K562 (cell line): ENCODE data around the gene DNAAF9. TPM values are rescaled to one million over a fixed set of nuclear protein-coding genes. Genes with fewer than 3 reads are reported as not detected.

Experiments
- ATAC-seq: fragments of 200-7000 bp; cut with Tn5 transposase; 3 replicates; pipeline ENCODE4 v1.9.1; 2020; ENCODE audit warnings: moderate library complexity
- BruUV-seq: library from RNA; stranded (reverse); fragments of 400-500 nt; replicated peaks from 2 replicates; lab custom pipeline; 2021; lab: Mats Ljungman, UMichigan
- CTCF ChIA-PET: fragments of 300-600 bp; formaldehyde crosslinking; extraction: SDS; loops from one replicate; lab custom pipeline; 2021; ENCODE audit warnings: low intra/inter-chr PET ratio; lab: Yijun Ruan, JAX
- POLR2A ChIA-PET: fragments of 300-600, 350-650 bp; sonication (Branson Sonifier 250); formaldehyde crosslinking; extraction: SDS; loops from one replicate; lab custom pipeline; 2021; ENCODE audit warnings: antibody characterized with exemption, inconsistent platforms; lab: Yijun Ruan, JAX
- DNase-seq, 4 experiments: peaks; one replicate each; pipeline versions ENCODE4 v3.0.0 to v3.0.0-alpha.2; 2011 to 2018; ENCODE audit warnings: low spot score in 3 of 4, mixed read lengths in 3 of 4; ENCODE audit errors: extremely low read depth in 1 of 4
- FAIRE-seq: peaks from 2 replicates; lab custom pipeline; 2011; peaks lifted over from hg19 to GRCh38; lab: Jason Lieb, UNC
- H2AFZ ChIP-seq: 2 replicates; pipeline ENCODE4 v1.6.0; 2011; ENCODE audit warnings: low read depth, low read length, control low read depth, inconsistent platforms
- H3K27ac ChIP-seq: fragments of 200-600 bp; 3 replicates; pipeline ENCODE4 v1.8.0; 2011; ENCODE audit warnings: low read depth, mild to moderate bottlenecking, control low read depth, inconsistent platforms, low read length, moderate library complexity, mixed read lengths; ENCODE audit errors: extremely low read depth
- H3K27me3 ChIP-seq, 2 experiments: fragments of 300-600 bp in 1 of 2; 2 replicates in 1 of 2; 3 replicates in 1 of 2; pipeline versions ENCODE4 v1.6.0 to v1.8.0; 2011; ENCODE audit warnings: inconsistent platforms in 2 of 2, low read length in 2 of 2, mild to moderate bottlenecking in 1 of 2, mixed read lengths in 1 of 2, moderate library complexity in 1 of 2; ENCODE audit not compliant: control insufficient read depth in 2 of 2, insufficient read depth in 2 of 2
- H3K36me3 ChIP-seq: fragments of 300-600 bp; 3 replicates; pipeline ENCODE4 v1.8.0; 2011; ENCODE audit warnings: mild to moderate bottlenecking, low read length, inconsistent platforms; ENCODE audit not compliant: control insufficient read depth, insufficient read depth
- H3K4me1 ChIP-seq, 2 experiments: fragments of 200-600 bp in 1 of 2; replicated peaks in 1 of 2; 2 replicates in 1 of 2; 3 replicates in 1 of 2; pipeline versions ENCODE4 v1.5.1 to v1.8.0; 2011; ENCODE audit warnings: inconsistent platforms in 2 of 2, low read length in 2 of 2, mild to moderate bottlenecking in 1 of 2, mixed read lengths in 1 of 2, moderate library complexity in 1 of 2; ENCODE audit not compliant: control insufficient read depth in 2 of 2, insufficient read depth in 2 of 2
- H3K4me2 ChIP-seq: 2 replicates; pipeline ENCODE4 v1.6.1; 2011; ENCODE audit warnings: low read length, control low read depth, inconsistent platforms, mixed read lengths; ENCODE audit not compliant: insufficient read depth
- H3K4me3 ChIP-seq: fragments of 200-600 bp; sonication (generic), shearing (Covaris generic); 2 replicates; pipeline ENCODE4 v1.5.1; 2016; ENCODE audit warnings: control low read depth, inconsistent platforms
- H3K79me2 ChIP-seq: fragments of 200-600 bp; 3 replicates; pipeline ENCODE4 v1.8.0; 2011; ENCODE audit warnings: low read length, inconsistent platforms; ENCODE audit not compliant: control insufficient read depth, insufficient read depth
- H3K9ac ChIP-seq, 2 experiments: 2 replicates each; pipeline versions ENCODE4 v1.6.0 to v1.6.1; 2011; ENCODE audit warnings: low read depth in 2 of 2, low read length in 2 of 2, control low read depth in 1 of 2, inconsistent platforms in 1 of 2, mild to moderate bottlenecking in 1 of 2, mixed read lengths in 1 of 2; ENCODE audit not compliant: insufficient read depth in 1 of 2
- H3K9me1 ChIP-seq: one replicate; pipeline ENCODE4 v1.6.0; 2011; ENCODE audit warnings: inconsistent platforms, mild to moderate bottlenecking, low read length, moderate library complexity; ENCODE audit not compliant: control insufficient read depth, insufficient read depth
- H3K9me3 ChIP-seq: replicated peaks from 2 replicates; pipeline ENCODE4 v1.5.1; 2011; ENCODE audit warnings: low read depth, low read length, inconsistent platforms; ENCODE audit not compliant: control insufficient read depth, insufficient read depth
- H4K20me1 ChIP-seq: replicated peaks from 2 replicates; pipeline ENCODE4 v1.6.1; 2011; ENCODE audit warnings: low read length, inconsistent platforms, mixed read lengths; ENCODE audit not compliant: control insufficient read depth, insufficient read depth
- ADNP ChIP-seq: fragments of 200-800 bp; sonication (Bioruptor generic); IDR thresholded peaks from 2 replicates; pipeline ENCODE4 v1.6.1; 2016; ENCODE audit warnings: missing genetic modification characterization, missing compliant biosample characterization
- CREB3 ChIP-seq: fragments of 450-650 bp; conservative IDR thresholded peaks from 2 replicates; pipeline ENCODE4 v1.6.1; 2016; ENCODE audit warnings: missing genetic modification characterization, low read depth, mild to moderate bottlenecking, missing compliant biosample characterization, moderate library complexity
- EP300 ChIP-seq: IDR thresholded peaks from 2 replicates; pipeline ENCODE4 v1.6.1; 2012; ENCODE audit warnings: low read length, improper control_type of control experiment
- KAT8 ChIP-seq: fragments of 450-650 bp; IDR thresholded peaks from 2 replicates; pipeline ENCODE4 v1.6.1; 2016; ENCODE audit warnings: low read depth, mild to moderate bottlenecking
- KLF10 ChIP-seq: fragments of 250-450 bp; sonication (Bioruptor Pico); IDR thresholded peaks from 2 replicates; pipeline ENCODE4 v1.6.1; 2021; ENCODE audit warnings: matching md5 sums
- MEF2A ChIP-seq: IDR thresholded peaks from 2 replicates; pipeline ENCODE4 v1.6.1; 2011; ENCODE audit warnings: low read depth, mild to moderate bottlenecking, low read length, moderate library complexity; ENCODE audit not compliant: control insufficient read depth
- POLR3G ChIP-seq: IDR thresholded peaks from 2 replicates; pipeline ENCODE4 v1.6.1; 2011; ENCODE audit not compliant: insufficient read length, insufficient replicate concordance; ENCODE audit errors: extremely low read depth
- RBBP5 ChIP-seq: fragments of 200-600 bp; sonication (generic); IDR thresholded peaks from 2 replicates; pipeline ENCODE4 v1.6.1; 2012; ENCODE audit warnings: borderline replicate concordance, mild to moderate bottlenecking, low read length, control low read depth, inconsistent platforms; ENCODE audit not compliant: insufficient read depth, poor library complexity, severe bottlenecking
- RHOXF2B ChIP-seq: fragments of 250-450 bp; sonication (Bioruptor Pico); conservative IDR thresholded peaks from 2 replicates; pipeline ENCODE4 v1.5.1; 2021
- SREBF1 ChIP-seq: fragments of 150-350 bp; IDR thresholded peaks from 2 replicates; pipeline ENCODE4 v1.6.1; 2014; ENCODE audit warnings: antibody characterized with exemption, low read depth, low read length, borderline replicate concordance
- TCFL5 ChIP-seq: fragments of 250-450 bp; sonication (Bioruptor Pico); conservative IDR thresholded peaks from 2 replicates; pipeline ENCODE4 v1.6.1; 2021; ENCODE audit warnings: mild to moderate bottlenecking, moderate library complexity, matching md5 sums
- ZBTB8A ChIP-seq: fragments of 450-650 bp; IDR thresholded peaks from 2 replicates; pipeline ENCODE4 v1.6.1; 2018; ENCODE audit warnings: mild to moderate bottlenecking, moderate library complexity; ENCODE audit not compliant: partially characterized antibody
- ZNF224 ChIP-seq: sonication (generic); formaldehyde crosslinking; IDR thresholded peaks from 2 replicates; pipeline ENCODE4 v1.8.0; 2022; ENCODE audit warnings: mild to moderate bottlenecking, missing genetic modification reagents
- ZNF766 ChIP-seq: fragments of 200-800 bp; sonication (Bioruptor generic); conservative IDR thresholded peaks from 2 replicates; pipeline ENCODE4 v1.6.1; 2016; ENCODE audit warnings: missing genetic modification characterization, missing compliant biosample characterization
- WGBS: fragments of 100-300 bp; shearing (Covaris generic); methylation state at CpG from one replicate; pipeline ENCODE4 v1.1.6; 2016; ENCODE audit warnings: low coverage, mixed read lengths; ENCODE audit not compliant: insufficient coverage; ENCODE audit errors: missing lambda C conversion rate; 5-methylcytosine and 5-hydroxymethylcytosine counted together
- in situ Hi-C: fragments of 300-500 bp; cut with MboI; formaldehyde crosslinking; loops from 4 replicates; pipeline ENCODE4 v1.15.0; 2018; ENCODE audit warnings: inconsistent platforms, mixed read lengths
- intact Hi-C: fragments of 100-400 bp; cut with micrococcal nuclease; formaldehyde crosslinking; loops from 2 replicates; pipeline ENCODE4 v1.14.2; 2022
- polyA plus RNA-seq, 8 experiments: library from polyadenylated mRNA; depleted of rRNA in 4 of 8; stranded (reverse) in 5 of 8; unstranded in 3 of 8; fragments of >200 nt; fragmentation: Nextera tagmentation in 2 of 8; fragmentation: Illumina TruSeq in 1 of 8; extraction: Ambion mirVana in 2 of 8; extraction: Trizol in 1 of 8; gene quantifications; 2 replicates each; pipeline versions ENCODE4 v1.2.1 to v1.2.3, GENCODE V29; 2011 to 2014; ENCODE audit warnings: inconsistent platforms in 1 of 8, missing spikeins in 1 of 8
- total RNA-seq, 7 experiments: library from RNA; depleted of rRNA in 6 of 7; stranded (reverse); fragments of >200 nt in 6 of 7; fragmentation: Illumina TruSeq in 2 of 7; extraction: Trizol in 2 of 7; gene quantifications; 2 replicates each; pipeline versions ENCODE4 v1.2.1 to v1.2.3, GENCODE V29; 2011 to 2021; ENCODE audit warnings: low replicate concordance in 1 of 7
- TF ChIP-seq, protein P1 (sequence below): fragments of 450-650 bp; formaldehyde crosslinking; IDR thresholded peaks from 2 replicates; pipeline ENCODE4 v1.4.0; 2020; ENCODE audit warnings: mild to moderate bottlenecking, mixed read lengths
- TF ChIP-seq, protein P2 (sequence below): IDR thresholded peaks from 2 replicates; pipeline ENCODE4 v1.6.1; 2012; ENCODE audit warnings: low read depth, low read length, improper control_type of control experiment, borderline replicate concordance

The DNAAF9 gene
- total and polyA plus RNA-seq, 9 of the 15 experiments (the other 6 are each of a cell fraction or from before 2014, with no cell fraction given) = 0.42 to 2.9 (median 1.9) TPM

GRCh38 chr20:3452136-3452535, 44.7 kb upstream of the DNAAF9 start (continued):
- TF ChIP-seq EP300 (no peak), RHOXF2B (CRISPR knock-in tag) (no peak), ZNF766 (CRISPR knock-in tag) (no peak), RBBP5 (no peak)

DNA sequence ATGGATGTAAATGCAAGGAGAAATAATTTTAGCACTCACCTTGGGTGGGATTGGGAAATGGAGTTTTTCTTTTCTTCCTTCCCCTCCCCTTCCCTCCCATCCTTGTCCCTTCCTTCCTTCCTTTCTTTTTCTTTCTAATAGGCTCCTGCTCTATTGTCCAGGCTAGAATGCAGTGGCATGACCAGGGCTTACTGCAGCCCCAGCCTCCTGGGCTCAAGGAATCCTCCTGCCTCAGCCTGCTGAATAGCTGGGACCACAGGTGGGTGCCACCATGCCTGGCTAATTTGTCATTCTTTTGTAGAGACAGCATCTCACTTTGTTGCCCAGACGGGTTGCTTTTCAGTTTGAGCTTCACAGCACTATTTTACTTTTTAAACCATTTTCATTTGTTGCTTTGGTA, 41.9 kb upstream of the DNAAF9 start:
- Histone ChIP-seq H3K4me3 (no peak overlapping the region), H3K9me3 (no peaks in the 10 kb centered on the region), H3K9ac (no peak overlapping the region), H2AFZ (no peak overlapping the region), H3K4me1 (peaks cover 3 to 20% of the 10 kb centered on the region in 2 experiments; a peak in 3 of 5 replicates), H3K4me2 (no peak overlapping the region), H3K79me2 (no peaks in the 10 kb centered on the region), H3K27me3 (no peaks in the 10 kb centered on the region), H3K27ac (no peak overlapping the region), H4K20me1 (no peaks in the 10 kb centered on the region), H3K36me3 (no peaks in the 10 kb centered on the region), H3K9me1 (no peaks in the 10 kb centered on the region)
- 22% methylated on average over 1 of the region's 1 CpG for WGBS
- in situ Hi-C loops = no loop called here
- ATAC-seq (no peak), FAIRE-seq (no peak), DNase-seq (no peak)
- no TSS peak for BruUV-seq
- TF ChIP-seq KAT8 (no peak), CREB3 (no peak), SREBF1 (no peak), KLF10 (no peak), POLR3G (no peak), ADNP (tag) (no peak), ZNF224 (no peak), MEF2A (no peak), TCFL5 (no peak), ZBTB8A (no peak)
- TF ChIP-seq, protein P1, sequence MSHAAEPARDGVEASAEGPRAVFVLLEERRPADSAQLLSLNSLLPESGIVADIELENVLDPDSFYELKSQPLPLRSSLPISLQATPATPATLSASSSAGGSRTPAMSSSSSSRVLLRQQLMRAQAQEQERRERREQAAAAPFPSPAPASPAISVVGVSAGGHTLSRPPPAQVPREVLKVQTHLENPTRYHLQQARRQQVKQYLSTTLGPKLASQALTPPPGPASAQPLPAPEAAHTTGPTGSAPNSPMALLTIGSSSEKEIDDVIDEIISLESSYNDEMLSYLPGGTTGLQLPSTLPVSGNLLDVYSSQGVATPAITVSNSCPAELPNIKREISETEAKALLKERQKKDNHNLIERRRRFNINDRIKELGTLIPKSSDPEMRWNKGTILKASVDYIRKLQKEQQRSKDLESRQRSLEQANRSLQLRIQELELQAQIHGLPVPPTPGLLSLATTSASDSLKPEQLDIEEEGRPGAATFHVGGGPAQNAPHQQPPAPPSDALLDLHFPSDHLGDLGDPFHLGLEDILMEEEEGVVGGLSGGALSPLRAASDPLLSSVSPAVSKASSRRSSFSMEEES (CRISPR knock-in tag) = no peak
- TF ChIP-seq, protein P2, sequence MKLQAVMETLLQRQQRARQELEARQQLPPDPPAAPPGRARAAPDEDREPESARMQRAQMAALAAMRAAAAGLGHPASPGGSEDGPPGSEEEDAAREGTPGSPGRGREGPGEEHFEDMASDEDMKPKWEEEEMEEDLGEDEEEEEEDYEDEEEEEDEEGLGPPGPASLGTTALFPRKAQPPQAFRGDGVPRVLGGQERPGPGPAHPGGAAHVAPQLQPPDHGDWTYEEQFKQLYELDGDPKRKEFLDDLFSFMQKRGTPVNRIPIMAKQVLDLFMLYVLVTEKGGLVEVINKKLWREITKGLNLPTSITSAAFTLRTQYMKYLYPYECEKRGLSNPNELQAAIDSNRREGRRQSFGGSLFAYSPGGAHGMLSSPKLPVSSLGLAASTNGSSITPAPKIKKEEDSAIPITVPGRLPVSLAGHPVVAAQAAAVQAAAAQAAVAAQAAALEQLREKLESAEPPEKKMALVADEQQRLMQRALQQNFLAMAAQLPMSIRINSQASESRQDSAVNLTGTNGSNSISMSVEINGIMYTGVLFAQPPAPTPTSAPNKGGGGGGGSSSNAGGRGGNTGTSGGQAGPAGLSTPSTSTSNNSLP = no peak
- CTCF ChIA-PET = no interaction called here
- POLR2A ChIA-PET = no interaction called here
- intact Hi-C loops = no loop called here
